SIG-M5 (cell line): ENCODE data around the gene VAMP5.
"Not testable (repeated sequence)": the region's sequence is repeated elsewhere in the genome, so short reads cannot be mapped to it uniquely, and the experiment has no call there.

Experiments used
- DNase-seq: peaks from one replicate; lab custom pipeline; 2025; lab: John Stamatoyannopoulos, UW

The VAMP5 gene, protein sequence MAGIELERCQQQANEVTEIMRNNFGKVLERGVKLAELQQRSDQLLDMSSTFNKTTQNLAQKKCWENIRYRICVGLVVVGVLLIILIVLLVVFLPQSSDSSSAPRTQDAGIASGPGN

DNA sequence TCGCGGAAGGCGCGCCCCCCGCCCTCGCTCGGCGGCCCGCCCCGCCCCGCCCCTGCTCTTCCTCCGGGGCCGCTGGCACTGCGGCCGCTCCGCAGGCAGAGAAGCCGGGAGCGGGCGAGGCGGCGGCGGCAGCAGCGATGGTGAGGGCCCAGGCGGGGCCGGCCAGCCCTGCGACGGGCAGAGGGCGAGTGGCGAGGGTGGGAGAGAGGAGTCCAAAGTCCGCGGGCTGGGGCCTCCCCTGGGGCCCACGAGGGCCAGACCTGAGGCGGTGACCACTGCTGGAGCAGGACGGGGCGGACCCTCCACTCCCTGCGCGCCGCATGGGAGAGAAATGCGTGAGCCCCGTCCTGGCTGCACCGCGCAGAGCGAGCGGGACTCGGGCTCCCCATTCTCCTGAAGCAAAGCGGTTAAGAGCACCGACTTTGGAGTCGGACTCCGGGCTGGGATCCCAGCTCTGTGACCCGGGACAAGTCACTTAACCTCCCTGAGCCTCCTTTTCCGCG, at the start of gene VAMP5:
TSS of gene VAMP5 (plus strand) at position 78 of the 503 bp plus-strand sequence. CDS start at position 138, 60 bp downstream.
- no peak for DNase-seq

GRCh38 chr2:85534881-85535280, 49.4 kb upstream of the VAMP5 start:
- no peak for DNase-seq

GRCh38 chr2:85536479-85536878, 47.8 kb upstream of the VAMP5 start:
- DNase-seq = no peak

DNA sequence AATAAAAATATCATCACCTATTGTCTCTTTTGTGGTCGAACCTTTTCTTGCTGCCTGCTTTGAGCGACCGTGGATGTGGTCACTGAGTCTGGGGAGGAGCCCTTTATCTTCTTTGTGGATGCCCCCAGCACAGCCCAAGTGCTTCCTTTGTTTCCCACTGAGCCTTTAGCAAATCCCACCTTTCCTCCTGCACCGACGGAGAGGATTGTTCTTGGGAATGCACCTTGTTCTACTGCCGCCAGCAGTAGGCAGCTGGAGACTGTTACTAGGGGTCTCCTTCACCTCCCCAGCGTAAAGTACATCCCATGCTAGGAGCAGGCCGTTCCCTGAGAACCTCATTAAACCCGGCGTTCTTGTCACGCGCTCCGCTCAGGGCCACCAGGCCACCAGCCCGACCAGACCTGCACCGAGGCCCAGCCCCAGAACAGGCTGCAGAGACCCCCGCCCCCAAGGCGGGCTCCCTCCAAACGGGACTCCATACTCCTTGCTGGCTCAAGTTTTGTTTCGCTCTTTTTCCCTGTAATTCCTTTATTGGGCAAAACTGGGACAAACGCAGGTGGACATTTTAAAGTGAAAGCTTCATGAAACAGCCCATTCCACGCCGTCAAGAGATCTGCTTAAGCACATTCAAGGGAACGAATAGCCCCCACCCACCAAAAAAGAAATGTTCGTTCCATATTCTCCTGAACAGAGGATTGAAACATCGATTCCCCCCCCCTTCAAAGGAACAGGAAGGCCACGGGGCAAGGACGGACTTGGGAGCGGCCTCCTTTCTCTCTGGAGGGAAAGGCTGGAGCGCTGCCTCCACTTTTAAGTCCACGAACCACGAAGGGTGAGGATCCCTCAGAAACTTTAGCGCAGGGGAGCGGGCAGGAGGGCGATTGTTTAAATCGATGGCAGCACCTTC, 46.4 kb upstream of the VAMP5 start:
- no peak for DNase-seq

DNA sequence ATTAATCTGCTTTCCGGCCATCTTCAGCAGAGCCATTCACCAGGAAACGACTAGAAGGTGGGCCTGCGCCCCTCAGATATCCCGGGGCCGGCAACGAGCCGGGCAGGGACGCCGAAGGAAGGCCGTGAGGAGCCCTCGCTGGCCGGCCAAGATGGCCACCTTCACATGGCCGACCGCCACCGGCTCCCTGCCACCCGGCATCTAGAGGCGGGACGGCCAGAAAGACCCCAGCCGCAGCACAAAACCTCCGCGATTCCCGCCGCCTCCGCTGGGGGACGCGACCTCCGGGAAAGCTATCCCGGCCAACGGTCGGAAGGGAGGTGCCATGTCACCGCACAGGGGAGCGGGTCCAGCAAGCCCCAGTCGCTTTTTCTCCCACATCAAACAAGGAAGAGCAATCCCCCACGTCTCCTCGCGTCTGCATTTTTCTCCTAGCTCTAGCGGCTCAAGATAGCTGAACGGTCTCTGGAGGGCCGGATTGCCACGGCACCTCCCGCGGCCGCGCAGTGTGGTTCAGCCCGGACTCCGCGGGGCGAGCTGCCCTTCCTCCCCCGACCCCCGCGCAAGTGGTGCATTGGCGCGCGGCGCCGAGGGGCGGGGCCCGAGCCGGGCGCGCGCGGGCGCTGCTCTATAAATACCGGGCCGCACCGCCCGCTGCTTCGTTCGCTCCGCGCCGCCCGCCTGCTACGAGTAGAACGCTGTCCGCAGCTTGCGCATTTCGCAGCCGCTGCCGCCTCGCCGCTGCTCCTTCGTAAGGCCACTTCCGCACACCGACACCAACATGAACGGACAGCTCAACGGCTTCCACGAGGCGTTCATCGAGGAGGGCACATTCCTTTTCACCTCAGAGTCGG, 45.5 kb upstream of the VAMP5 start, which contains the start of gene MAT2A:
TSS of gene MAT2A (plus strand) at position 662 of the 854 bp plus-strand sequence. CDS start at position 782, 120 bp downstream.
- peak; percentile 53 for DNase-seq

DNA sequence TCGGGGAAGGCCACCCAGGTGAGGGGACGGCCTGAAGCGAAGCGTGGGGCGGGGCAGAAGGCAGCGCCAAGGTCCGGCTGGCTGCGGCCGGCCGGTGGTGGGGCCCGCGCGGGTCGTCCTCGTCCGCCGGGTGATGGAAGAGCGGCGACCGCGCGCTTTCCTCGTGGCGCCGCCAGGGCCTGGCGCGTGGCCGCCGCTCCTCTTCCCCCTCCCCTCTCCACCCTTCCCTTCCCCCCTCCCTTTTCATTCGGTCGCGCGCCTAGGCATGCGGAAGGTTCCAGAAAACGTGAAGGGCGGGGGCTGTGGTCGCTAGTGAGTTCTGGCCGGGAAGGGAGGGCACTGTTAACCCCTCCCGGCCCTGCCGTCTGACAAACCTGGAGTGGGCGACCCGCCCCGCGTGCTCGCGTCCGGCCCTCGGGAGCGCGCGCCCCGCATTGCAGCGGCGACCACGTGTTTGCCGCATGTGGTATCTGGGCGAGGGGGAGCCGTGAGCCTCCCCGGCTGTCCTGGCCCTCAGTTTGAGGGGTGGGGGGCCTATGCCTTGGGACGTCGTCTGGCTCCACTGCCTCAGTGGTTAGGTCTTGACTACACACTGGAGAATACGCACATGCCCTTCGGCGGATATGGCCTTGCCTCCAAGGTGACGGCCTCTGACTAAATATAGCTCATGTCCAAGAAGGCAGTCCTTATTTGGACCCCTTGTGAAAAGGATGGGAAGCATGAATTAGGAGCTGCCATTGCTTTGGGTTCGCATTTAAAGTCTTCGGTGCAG, 44.7 kb upstream of the VAMP5 start:
- no peak for DNase-seq

GRCh38 chr2:85540133-85540648, 44.0 kb upstream of the VAMP5 start:
- DNase-seq = no peak

DNA sequence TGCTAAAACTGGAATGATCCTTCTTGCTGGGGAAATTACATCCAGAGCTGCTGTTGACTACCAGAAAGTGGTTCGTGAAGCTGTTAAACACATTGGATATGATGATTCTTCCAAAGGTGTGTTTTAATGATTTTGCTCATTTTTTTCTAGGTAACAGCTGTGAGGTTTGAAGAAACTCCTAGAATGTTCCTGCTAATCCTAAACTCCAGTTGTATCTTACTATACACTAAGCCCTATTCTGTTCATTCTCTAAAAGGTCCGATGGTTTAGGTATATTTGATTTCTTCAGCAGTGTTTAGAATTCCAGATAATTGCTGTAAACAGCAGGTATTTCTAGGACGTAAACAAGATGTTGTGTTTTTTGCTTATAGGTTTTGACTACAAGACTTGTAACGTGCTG, 43.0 kb upstream of the VAMP5 start:
- DNase-seq = no peak

- no peak for DNase-seq
These were observed 42.3 kb upstream of the VAMP5 start for GRCh38 chr2:85541753-85542457.

GRCh38 chr2:85542777-85543176, 41.5 kb upstream of the VAMP5 start:
- no peak for DNase-seq

GRCh38 chr2:85544254-85544691, 40.0 kb upstream of the VAMP5 start:
- DNase-seq = not testable (repeated sequence)

DNA sequence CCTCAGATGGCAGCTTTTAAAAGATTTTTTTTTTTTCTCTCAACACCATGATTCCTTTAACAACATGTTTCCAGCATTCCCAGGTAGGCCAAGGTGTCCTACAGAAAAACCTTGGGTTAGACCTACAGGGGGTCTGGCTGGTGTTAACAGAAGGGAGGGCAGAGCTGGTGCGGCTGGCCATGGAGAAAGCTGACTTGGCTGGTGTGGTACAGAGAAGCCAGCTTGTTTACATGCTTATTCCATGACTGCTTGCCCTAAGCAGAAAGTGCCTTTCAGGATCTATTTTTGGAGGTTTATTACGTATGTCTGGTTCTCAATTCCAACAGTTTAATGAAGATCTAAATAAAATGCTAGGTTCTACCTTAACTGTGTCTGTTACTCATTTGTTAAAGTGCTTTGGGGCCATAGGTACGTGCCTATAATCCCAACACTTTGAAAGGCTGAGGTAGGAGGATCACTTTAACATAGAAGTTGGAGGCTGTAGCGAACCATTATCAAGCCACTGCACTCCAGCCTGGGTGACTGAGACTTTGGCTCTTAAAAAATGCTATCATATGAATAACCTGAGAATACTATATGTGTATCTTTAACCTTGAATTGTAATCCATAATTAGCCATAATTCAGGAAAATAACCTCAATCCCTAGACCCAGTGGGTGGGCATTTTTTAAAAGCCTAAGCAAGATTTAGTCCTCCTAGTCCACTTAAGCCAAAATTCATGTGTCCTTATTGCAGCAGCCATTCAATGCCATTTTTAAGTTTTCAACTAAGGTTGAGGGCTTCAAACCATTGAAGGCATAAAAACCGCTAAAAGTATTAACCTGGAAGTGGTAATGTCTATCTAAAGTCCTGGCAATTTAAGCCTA, 39.1 kb upstream of the VAMP5 start:
- DNase-seq = not testable (repeated sequence)

DNA sequence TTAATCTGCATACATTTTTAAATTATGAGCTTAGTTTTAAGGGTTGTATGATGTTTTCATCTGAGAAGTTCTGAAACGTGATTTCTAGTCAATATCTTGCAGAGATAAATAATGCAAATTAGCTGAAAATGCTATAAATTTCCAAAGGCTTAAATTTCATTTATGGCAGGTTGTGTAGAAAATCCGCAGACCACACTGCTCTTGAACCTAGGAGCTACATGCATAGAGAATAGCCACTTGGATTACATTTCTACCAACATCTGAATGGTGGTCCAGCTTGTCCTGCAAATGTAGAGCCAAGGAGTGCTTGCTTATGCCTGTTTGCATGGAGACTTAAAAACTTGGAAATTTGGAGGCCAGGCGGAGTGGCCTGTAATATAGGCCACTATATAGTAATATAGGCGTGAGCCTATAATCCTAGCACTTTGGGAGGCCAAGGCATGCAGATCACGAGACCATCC, 38.4 kb upstream of the VAMP5 start:
- DNase-seq = no peak

- no peak for DNase-seq
These were observed 37.0 kb upstream of the VAMP5 start for GRCh38 chr2:85547089-85547858.

DNA sequence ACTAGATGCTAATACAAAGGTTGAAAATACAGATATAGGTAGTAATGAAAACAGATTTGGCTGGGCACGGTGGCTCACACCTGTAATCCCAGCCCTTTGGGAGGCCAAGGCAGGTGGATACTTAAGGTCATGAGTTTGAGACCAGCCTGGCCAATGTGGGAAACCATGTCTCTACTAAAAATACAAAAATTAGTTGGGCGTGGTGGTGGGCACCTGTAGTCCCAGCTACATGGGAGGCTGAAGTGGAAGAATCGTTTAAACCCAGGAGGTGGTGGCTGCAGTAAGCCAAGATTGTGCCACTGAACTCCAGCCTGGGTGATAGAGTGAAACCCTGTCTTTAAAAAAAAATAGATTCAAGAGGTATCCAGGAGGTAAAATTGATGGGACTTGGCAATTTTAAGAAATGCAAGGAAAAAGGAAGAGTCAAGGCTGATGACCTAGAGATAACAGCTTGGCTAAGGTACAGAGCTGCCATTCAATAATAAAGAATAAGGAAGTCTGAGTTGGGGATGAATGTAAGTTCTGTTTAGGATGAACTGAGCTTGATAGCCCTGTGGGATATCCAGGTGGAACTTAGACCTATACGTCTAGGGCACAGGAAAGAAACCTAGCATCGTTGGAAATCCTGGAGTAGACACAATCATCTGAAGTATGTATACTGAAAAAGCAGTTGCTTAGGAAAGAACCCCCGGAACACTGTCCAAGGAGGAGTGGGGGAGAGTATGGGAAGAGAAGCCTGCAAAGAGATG, 36.2 kb upstream of the VAMP5 start:
- DNase-seq = no peak

- DNase-seq = no peak
These were observed 35.7 kb upstream of the VAMP5 start for GRCh38 chr2:85548608-85548900.

DNA sequence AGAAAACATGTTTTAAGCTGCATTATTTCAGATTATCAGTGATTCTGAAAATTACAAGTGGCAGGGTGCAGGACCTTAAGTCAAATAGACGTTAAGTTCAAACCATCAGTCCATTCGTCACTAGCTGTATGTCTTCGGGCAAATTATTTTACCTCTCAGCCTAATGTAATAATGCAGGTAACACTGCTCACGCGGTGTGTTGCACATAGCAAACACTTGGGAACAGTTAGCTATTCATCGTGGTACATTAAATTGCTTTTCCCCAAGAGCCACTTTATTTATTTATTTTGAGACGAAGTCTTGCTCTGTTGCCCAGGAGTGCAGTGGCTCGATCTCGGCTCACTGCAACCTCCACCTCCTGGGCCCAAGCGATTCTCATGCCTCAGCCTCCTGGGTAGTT, 35.1 kb upstream of the VAMP5 start:
- DNase-seq = no peak

DNA sequence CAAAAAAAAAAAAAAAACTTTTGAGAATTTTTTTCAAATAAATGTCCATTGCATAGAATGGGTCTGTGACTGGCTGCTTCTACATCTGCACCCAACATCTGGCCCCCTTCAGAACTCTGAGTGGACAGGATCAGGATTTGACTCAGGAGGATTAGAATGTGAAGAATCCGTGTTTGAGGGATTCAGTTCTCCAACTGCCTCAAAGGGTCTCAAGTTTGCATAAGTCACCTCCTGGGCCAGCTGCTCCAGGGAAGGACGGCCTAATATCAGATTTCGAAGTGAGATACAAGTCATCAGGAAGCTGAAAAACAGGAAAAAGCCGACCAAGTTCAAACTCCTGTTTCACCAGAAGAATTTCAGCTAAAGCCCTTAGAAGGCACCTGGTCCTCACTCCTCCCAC, 34.4 kb upstream of the VAMP5 start:
- DNase-seq = no peak
